GM18507 (cell line): ENCODE data around the gene SMURF1.

Experiments used
- DNase-seq: peaks from one replicate; pipeline ENCODE4 v3.0.0; 2011; ENCODE audit warnings: low read depth; ENCODE audit not compliant: insufficient read length; ENCODE audit errors: extremely low spot score
- FAIRE-seq: peaks from 2 replicates; lab custom pipeline; 2011; peaks lifted over from hg19 to GRCh38; lab: Jason Lieb, UNC

The SMURF1 gene

GRCh38 chr7:99036546-99037111, 107.3 kb downstream of the SMURF1 start:
- FAIRE-seq (no peak), DNase-seq (no peak)

- FAIRE-seq = no peak
- DNase-seq = no peak
Observed at GRCh38 chr7:99035723-99036545, 108.0 kb downstream of the SMURF1 start.

- FAIRE-seq (no peak), DNase-seq (no peak)
Observed at GRCh38 chr7:99034932-99035722, 108.8 kb downstream of the SMURF1 start.

GRCh38 chr7:99033765-99034164, 110.1 kb downstream of the SMURF1 start:
- DNase-seq (no peak), FAIRE-seq (no peak)

GRCh38 chr7:99032928-99033327, 111.0 kb downstream of the SMURF1 start:
- FAIRE-seq = no peak

GRCh38 chr7:99031496-99031895, 112.4 kb downstream of the SMURF1 start:
- DNase-seq (no peak), FAIRE-seq (no peak)

More at GRCh38 chr7:99032928-99033327, 111.0 kb downstream of the SMURF1 start:
- DNase-seq = no peak

GRCh38 chr7:99030951-99031350, 113.0 kb downstream of the SMURF1 start:
- DNase-seq (no peak), FAIRE-seq (no peak)

- FAIRE-seq (no peak), DNase-seq (no peak)
Observed at GRCh38 chr7:99030457-99030856, 113.5 kb downstream of the SMURF1 start.

- FAIRE-seq (no peak), DNase-seq (no peak)
Observed at GRCh38 chr7:99029466-99030435, 114.2 kb downstream of the SMURF1 start.

GRCh38 chr7:99028261-99028973, 115.5 kb downstream of the SMURF1 start:
- no peak for FAIRE-seq
- no peak for DNase-seq

GRCh38 chr7:99027841-99028240, 116.1 kb downstream of the SMURF1 start:
- DNase-seq (no peak), FAIRE-seq (no peak)

- no peak for FAIRE-seq
- no peak for DNase-seq
Observed at GRCh38 chr7:99027241-99027640, 116.7 kb downstream of the SMURF1 start.

GRCh38 chr7:99024066-99024465, 119.8 kb downstream of the SMURF1 start:
- DNase-seq = no peak
- FAIRE-seq = no peak

- DNase-seq = no peak
- no peak for FAIRE-seq
Observed at GRCh38 chr7:99021941-99022560, 121.9 kb downstream of the SMURF1 start.

- DNase-seq (no peak), FAIRE-seq (no peak)
Observed at GRCh38 chr7:99020413-99020715, 123.5 kb downstream of the SMURF1 start.

GRCh38 chr7:99019523-99020412, 124.1 kb downstream of the SMURF1 start:
- DNase-seq (no peak), FAIRE-seq (no peak)

GRCh38 chr7:99016196-99016595, 127.7 kb downstream of the SMURF1 start:
- DNase-seq = no peak
- FAIRE-seq = no peak
